Activated CD8-positive, alpha-beta memory T cell treated with anti-CD3 and anti-CD28 coated beads for 36 hours (primary cell): ENCODE measurements around the gene GRIK3. TPM values are rescaled to one million over a fixed set of nuclear protein-coding genes. Genes with fewer than 3 reads are reported as not detected.

Experiments used
- CTCF ChIA-PET: fragments of 350-600 bp; sonication (Branson Sonifier 250); formaldehyde crosslinking; loops from one replicate; lab custom pipeline; 2021; ENCODE audit warnings: antibody characterized with exemption; lab: Charles Lee
- POLR2A ChIA-PET: fragments of 350-600 bp; sonication (Branson Sonifier 250); formaldehyde crosslinking; loops from one replicate; lab custom pipeline; 2021; ENCODE audit warnings: antibody characterized with exemption; lab: Charles Lee
- total RNA-seq, 2 experiments: library from RNA; stranded (reverse); gene quantifications; one replicate each; pipeline ENCODE4 v1.2.3, GENCODE V29; 2021

GRIK3 gene
- total RNA-seq, 2 experiments from 2014 or later, result not detected

GRCh38 chr1:36847186-36847585, 187.1 kb downstream of the GRIK3 start:
- CTCF ChIA-PET, result interaction anchor here (0.9 kb wide), 1 partner anchor 9 kb away, joined by 3 read pairs; no protein-coding TSS in a partner anchor

GRCh38 chr1:36846357-36846756, 188.0 kb downstream of the GRIK3 start:
- ChIA-PET CTCF (no interaction called here), POLR2A (no interaction called here)

More at GRCh38 chr1:36847186-36847585, 187.1 kb downstream of the GRIK3 start:
- POLR2A ChIA-PET, result no interaction called here

- POLR2A ChIA-PET, result no interaction called here
- CTCF ChIA-PET, result no interaction called here
Observed at GRCh38 chr1:36845802-36846201, 188.5 kb downstream of the GRIK3 start.

DNA sequence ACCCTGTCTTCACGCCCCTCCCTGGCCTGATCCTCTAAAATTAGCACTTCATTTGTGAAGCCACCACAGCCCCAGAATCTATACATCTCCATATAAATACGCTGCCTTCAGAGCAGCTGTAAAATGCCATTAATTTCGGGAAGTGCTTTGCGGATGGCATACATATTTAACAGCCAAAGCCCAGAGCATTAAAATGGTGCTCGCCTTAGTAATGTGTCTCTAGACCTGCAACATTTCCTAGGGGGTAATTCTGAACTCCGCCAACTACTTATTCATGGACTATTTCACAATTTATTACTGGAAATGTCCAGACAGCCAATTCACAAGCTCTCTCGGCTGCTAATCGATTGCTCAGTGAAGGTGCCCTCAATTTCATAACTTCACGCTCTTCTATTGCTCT, 189.4 kb downstream of the GRIK3 start:
- CTCF ChIA-PET, result no interaction called here

DNA sequence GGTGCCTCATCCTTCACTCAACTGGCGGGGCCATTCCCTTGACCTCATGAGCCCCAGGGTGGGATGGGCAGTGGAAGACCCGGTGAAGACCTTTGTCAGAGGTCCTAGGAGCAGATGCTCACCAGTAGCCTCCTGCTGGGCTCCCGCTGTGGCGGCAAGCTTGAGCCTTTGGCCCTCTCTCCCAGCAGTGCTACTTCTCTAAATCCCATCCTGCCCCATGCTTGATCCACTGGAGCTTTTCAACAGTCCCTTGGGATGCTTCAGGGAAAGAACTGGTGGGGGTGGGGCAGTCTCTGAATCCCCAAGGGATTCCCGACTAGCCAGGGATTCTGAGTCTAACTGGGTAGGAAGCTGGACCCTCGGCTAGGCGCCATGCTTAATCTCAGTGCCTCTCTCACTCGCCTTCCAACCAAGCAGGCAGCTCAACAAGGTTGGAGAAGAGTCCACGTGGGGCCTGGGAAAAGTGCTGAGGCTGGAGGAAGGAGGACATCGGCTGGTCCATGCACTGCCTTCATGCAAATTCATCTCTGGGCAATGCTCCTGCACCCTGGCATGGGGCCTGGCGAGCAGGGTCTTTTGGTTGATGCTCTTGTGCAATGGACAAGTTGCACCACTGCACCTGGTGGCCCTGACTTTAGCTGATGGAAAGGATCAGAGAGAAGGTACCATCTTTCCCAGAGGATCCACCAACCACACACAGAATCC, 190.3 kb downstream of the GRIK3 start:
- CTCF ChIA-PET, result no interaction called here

More for the DNA sequence above, 189.4 kb downstream of the GRIK3 start:
- POLR2A ChIA-PET, result no interaction called here

DNA sequence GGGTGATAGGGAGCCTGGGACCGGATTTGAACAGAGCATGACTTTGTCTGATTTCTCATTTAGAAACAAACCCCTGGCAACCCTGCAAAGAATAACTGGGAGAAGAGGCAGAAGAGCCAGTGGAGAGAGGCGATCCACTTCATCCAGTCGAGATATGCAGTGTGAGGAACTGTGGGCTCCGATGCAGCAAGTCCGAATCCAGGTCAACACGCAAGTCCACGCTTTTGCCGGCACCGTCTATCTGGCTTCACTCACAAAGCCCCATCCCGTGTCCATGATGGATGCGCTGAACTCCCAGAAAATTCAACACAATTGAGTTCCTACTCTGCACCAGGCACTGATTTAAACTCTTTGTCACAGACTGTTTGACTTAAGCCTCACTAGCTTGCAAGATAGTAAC, 191.3 kb downstream of the GRIK3 start:
- POLR2A ChIA-PET, result no interaction called here

More for the DNA sequence above, 190.3 kb downstream of the GRIK3 start:
- POLR2A ChIA-PET, result no interaction called here

GRCh38 chr1:36842448-36842847, 191.9 kb downstream of the GRIK3 start:
- POLR2A ChIA-PET, result no interaction called here
- CTCF ChIA-PET, result no interaction called here

More for the DNA sequence above, 191.3 kb downstream of the GRIK3 start:
- CTCF ChIA-PET, result no interaction called here

- ChIA-PET CTCF (no interaction called here), POLR2A (no interaction called here)
Observed at GRCh38 chr1:36839485-36839884, 194.8 kb downstream of the GRIK3 start.

DNA sequence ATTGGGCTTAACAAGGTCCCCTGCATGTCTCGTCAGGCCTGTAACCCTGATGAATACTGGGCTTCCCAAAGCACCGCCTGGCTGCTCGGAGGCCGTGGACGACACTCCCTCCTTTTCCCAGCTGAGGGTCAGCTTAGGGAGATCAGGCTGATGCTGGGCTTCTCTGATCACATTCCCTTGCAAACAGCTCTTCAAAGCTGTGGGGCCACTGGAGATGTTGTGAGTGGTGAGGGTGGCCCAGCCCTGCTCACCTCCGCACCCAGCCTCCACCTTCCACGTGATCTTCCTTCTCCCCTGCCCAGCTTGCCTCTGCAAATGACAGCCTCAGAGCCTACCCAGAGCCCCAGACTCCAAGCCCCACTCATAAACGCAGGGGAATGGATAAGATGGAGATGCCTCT, 195.4 kb downstream of the GRIK3 start:
- CTCF ChIA-PET, result no interaction called here

GRCh38 chr1:36836916-36837315, 197.4 kb downstream of the GRIK3 start:
- POLR2A ChIA-PET, result no interaction called here
- CTCF ChIA-PET, result no interaction called here

More for the DNA sequence above, 195.4 kb downstream of the GRIK3 start:
- POLR2A ChIA-PET, result no interaction called here

DNA sequence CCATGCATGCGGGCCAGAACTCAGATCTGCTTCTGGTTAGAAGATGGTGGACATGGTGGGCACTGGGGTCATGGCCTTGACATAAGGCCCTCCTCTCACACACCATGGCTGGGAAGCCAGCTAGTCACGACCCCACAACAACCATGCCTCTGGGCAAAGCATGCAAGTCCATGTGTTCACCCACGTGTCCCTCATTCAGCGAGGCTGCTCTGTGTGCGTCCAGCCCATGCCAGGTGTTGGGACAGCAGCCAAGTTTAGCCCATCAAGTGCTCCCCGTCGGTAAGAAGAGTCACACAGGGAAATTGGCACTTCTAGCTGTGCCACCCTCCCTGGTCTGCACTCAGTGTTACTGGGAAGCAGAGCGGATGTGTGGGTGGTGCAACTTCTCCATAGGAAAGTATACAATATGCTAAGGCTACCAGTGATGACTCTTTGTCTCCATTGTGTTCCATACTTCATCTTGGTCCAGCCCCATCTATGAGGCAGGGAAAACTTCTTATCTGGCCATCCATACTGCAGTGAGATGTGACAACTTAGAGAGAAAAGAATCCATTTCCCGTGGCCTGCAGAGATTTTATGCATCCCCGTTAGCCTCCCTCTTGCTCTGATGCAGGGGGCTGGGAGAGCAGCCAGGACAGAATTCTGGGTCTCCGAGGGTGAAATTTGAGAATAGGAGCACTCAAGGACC, 198.0 kb downstream of the GRIK3 start:
- ChIA-PET POLR2A (no interaction called here), CTCF (no interaction called here)

- CTCF ChIA-PET, result no interaction called here
Observed at GRCh38 chr1:36835696-36836095, 198.6 kb downstream of the GRIK3 start.

GRCh38 chr1:36835017-36835695, 199.2 kb downstream of the GRIK3 start:
- ChIA-PET POLR2A (no interaction called here), CTCF (no interaction called here)

More at GRCh38 chr1:36835696-36836095, 198.6 kb downstream of the GRIK3 start:
- POLR2A ChIA-PET, result no interaction called here

DNA sequence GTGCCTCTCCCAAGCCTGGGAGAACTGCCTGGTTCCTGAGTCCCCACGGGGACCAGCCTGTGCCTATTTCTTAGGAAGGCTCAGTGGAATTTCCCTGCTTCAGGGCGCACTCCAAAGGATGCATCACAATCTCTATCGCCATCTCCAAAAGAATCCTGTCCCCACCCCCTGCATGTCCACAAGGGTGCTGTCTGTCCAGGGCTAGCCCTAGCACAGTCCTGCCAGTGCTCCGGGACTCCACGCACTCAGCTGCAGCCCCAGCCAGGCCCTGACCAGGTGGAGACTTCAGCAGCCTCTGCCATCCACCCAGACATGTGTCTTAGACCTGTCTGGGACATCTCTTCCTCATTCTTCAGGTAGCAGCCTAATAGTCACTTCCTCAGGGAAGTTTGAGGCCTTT, 199.7 kb downstream of the GRIK3 start:
- ChIA-PET POLR2A (no interaction called here), CTCF (no interaction called here)

DNA sequence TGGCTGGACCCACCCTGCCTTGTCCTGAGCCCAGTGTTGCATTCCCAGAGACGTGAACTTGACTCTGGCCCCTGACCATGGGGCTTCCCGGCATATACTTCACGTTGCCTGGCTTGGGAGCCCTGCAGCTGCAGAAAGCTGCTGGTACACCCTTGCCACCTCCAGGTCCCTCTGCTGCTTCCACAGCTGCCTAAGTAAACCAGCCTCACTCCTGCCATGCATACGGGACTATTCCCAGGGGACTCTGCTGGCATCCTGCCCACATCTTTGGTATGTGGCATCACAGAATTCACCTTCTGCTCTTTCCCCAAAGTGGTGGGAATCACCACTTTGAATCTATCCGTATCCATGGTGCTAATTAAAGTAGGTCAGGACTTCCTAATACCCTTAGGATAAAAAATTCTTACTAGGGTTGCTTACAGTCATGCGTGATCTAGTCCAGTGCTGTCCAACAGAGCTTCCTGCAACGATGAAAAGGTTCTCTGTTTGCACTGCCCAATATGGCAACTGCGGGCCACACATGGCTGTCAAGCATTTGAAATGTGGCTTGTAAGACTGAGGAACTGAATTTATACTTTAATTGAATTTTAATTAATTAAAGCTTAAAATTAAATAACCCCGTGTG, 203.0 kb downstream of the GRIK3 start:
- CTCF ChIA-PET, result no interaction called here
- POLR2A ChIA-PET, result no interaction called here

DNA sequence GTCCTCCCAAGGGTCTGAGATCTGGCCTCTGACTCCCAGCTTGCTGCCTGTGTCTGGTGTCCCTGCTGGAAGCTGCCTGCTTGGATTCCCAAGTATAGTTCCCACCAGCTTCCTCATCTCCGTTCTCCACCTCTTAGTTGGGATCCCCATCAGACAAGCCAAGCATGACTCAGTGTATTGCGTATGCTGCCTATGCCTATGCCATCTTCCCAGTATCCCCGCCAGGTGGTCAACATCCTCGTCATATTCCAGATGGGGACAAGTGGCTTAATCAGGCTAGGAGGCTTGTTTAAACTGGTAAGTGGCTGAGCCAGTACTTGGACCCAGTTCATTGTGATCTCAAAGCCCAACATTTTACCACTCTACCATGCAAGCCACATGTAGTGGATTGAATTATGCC, 204.4 kb downstream of the GRIK3 start:
- ChIA-PET CTCF (no interaction called here), POLR2A (no interaction called here)

- POLR2A ChIA-PET, result no interaction called here
- CTCF ChIA-PET, result no interaction called here
Observed at GRCh38 chr1:36829066-36829465, 205.2 kb downstream of the GRIK3 start.

DNA sequence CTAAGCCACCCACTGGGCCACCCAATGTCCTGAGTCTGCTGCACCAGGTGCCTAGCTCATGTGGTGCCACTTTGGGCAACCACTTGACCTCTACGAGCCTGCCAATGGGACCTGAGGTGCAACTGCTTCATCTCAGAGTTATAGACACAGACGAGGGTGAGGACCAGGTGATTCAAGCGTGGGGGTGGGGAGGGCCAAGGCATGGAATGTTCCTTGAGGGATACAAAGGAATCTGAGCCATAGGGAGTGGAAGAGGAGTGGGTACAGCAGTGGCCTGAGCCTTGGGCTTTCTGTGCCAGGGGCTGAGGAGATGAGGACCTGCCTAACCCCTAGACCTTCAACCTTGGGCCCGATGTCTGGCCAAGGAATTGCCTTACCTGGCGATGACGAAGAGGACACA, 209.1 kb downstream of the GRIK3 start:
- ChIA-PET CTCF (no interaction called here), POLR2A (no interaction called here)

- POLR2A ChIA-PET, result no interaction called here
- CTCF ChIA-PET, result no interaction called here
Observed at GRCh38 chr1:36824390-36824861, 209.9 kb downstream of the GRIK3 start.

DNA sequence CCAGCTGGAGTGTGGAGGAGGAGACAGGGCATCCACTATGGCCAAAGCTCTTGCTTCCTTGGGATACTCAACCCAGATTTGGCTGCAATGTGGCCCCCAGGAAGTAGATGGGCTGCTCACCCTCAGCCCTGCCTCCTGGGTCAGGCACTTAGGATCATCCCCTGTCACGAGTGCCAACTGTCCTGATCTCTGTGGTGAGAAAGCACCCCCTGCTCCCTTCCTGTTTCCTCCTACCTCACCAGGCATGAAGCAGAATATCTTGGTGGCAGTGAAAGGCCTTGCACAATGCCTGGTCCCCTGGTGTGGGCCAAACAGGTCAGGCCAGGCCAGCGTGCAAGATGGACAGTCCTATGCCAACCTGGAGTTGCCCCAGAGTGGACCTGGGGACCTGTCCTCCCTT, 211.7 kb downstream of the GRIK3 start:
- ChIA-PET POLR2A (no interaction called here), CTCF (no interaction called here)
